H9 (cell line): ENCODE measurements around the gene PLXNC1. TPM values are rescaled to one million over a fixed set of nuclear protein-coding genes. Genes with fewer than 3 reads are reported as not detected.

Experiments used
- DNase-seq: peaks from one replicate; pipeline ENCODE4 v3.0.0-alpha.2; 2017
- H2AFZ ChIP-seq: one replicate; pipeline ENCODE4 v1.6.1; 2013; ENCODE audit warnings: mild to moderate bottlenecking, low read length, control low read depth, moderate library complexity
- H2AK5ac ChIP-seq: 2 replicates; pipeline ENCODE4 v1.6.1; 2013; ENCODE audit warnings: low read length, control low read depth, mixed read lengths; ENCODE audit not compliant: insufficient read length
- H2BK120ac ChIP-seq: one replicate; pipeline ENCODE4 v1.6.1; 2013; ENCODE audit warnings: low read depth, mild to moderate bottlenecking, low read length, control low read depth, inconsistent platforms; ENCODE audit not compliant: poor library complexity, severe bottlenecking
- H2BK12ac ChIP-seq: 2 replicates; pipeline ENCODE4 v1.6.1; 2013; ENCODE audit warnings: low read length, control low read depth, mixed read lengths, low read depth; ENCODE audit not compliant: insufficient read length
- H2BK15ac ChIP-seq: 2 replicates; pipeline ENCODE4 v1.6.1; 2013; ENCODE audit warnings: low read depth, low read length, control low read depth
- H2BK20ac ChIP-seq: one replicate; pipeline ENCODE4 v1.6.1; 2013; ENCODE audit warnings: low read depth, mild to moderate bottlenecking, low read length, control low read depth, inconsistent platforms; ENCODE audit not compliant: poor library complexity, severe bottlenecking
- H2BK5ac ChIP-seq: 2 replicates; pipeline ENCODE4 v1.6.1; 2013; ENCODE audit warnings: low read length, control low read depth, mixed read lengths; ENCODE audit not compliant: insufficient read length
- H3K14ac ChIP-seq: 2 replicates; pipeline ENCODE4 v1.6.1; 2013; ENCODE audit warnings: low read length, control low read depth; ENCODE audit not compliant: insufficient read depth
- H3K18ac ChIP-seq: 2 replicates; pipeline ENCODE4 v1.6.1; 2013; ENCODE audit warnings: low read depth, mild to moderate bottlenecking, mixed read lengths, low read length, control low read depth; ENCODE audit not compliant: insufficient read length
- H3K23ac ChIP-seq: 2 replicates; pipeline ENCODE4 v1.6.1; 2013; ENCODE audit warnings: low read length, control low read depth, mixed read lengths, low read depth; ENCODE audit not compliant: insufficient read length
- H3K23me2 ChIP-seq: 2 replicates; pipeline ENCODE4 v1.6.1; 2013; ENCODE audit warnings: low read depth, mild to moderate bottlenecking, mixed read lengths, low read length, control low read depth; ENCODE audit not compliant: insufficient read length, poor library complexity, severe bottlenecking
- H3K27ac ChIP-seq: 2 replicates; pipeline ENCODE4 v1.5.1; 2013; ENCODE audit warnings: low read length, control low read depth, mixed read lengths, low read depth; ENCODE audit not compliant: insufficient read length
- H3K27me3 ChIP-seq: 2 replicates; pipeline ENCODE4 v1.6.1; 2013; ENCODE audit warnings: low read length, control low read depth, inconsistent platforms; ENCODE audit not compliant: insufficient read depth
- H3K4ac ChIP-seq: 2 replicates; pipeline ENCODE4 v1.6.1; 2013; ENCODE audit warnings: low read depth, mild to moderate bottlenecking, control low read depth, inconsistent platforms, low read length, moderate library complexity
- H3K4me1 ChIP-seq: 2 replicates; pipeline ENCODE4 v1.6.1; 2013; ENCODE audit warnings: low read length, control low read depth, inconsistent platforms; ENCODE audit not compliant: insufficient read depth
- H3K4me2 ChIP-seq: 2 replicates; pipeline ENCODE4 v1.6.1; 2013; ENCODE audit warnings: low read length, control low read depth, mixed read lengths; ENCODE audit not compliant: insufficient read length, insufficient read depth
- H3K56ac ChIP-seq: 2 replicates; pipeline ENCODE4 v1.6.1; 2013; ENCODE audit warnings: low read depth, mild to moderate bottlenecking, mixed read lengths, low read length, control low read depth; ENCODE audit not compliant: insufficient read length
- H3K79me1 ChIP-seq: 2 replicates; pipeline ENCODE4 v1.6.1; 2013; ENCODE audit warnings: low read depth, mild to moderate bottlenecking, moderate library complexity, low read length, control low read depth, inconsistent platforms; ENCODE audit not compliant: insufficient read depth, poor library complexity, severe bottlenecking
- H3K79me2 ChIP-seq: 2 replicates; pipeline ENCODE4 v1.6.1; 2013; ENCODE audit warnings: low read length, control low read depth, inconsistent platforms; ENCODE audit not compliant: insufficient read depth
- H3K9ac ChIP-seq: 2 replicates; pipeline ENCODE4 v1.6.1; 2013; ENCODE audit warnings: low read length, control low read depth, mixed read lengths; ENCODE audit not compliant: insufficient read length; ENCODE audit errors: extremely low read depth
- H3K9me3 ChIP-seq: one replicate; pipeline ENCODE4 v1.6.1; 2013; ENCODE audit warnings: low read depth, low read length, inconsistent platforms; ENCODE audit not compliant: control insufficient read depth
- H3T11ph ChIP-seq: one replicate; pipeline ENCODE4 v1.6.1; 2013; ENCODE audit warnings: mild to moderate bottlenecking, low read length, control low read depth, inconsistent platforms
- H4K20me1 ChIP-seq: one replicate; pipeline ENCODE4 v1.6.1; 2013; ENCODE audit not compliant: control insufficient read depth, insufficient read length, insufficient read depth
- H4K5ac ChIP-seq: 2 replicates; pipeline ENCODE4 v1.6.1; 2013; ENCODE audit warnings: low read depth, mild to moderate bottlenecking, mixed read lengths, low read length, control low read depth; ENCODE audit not compliant: insufficient read length
- H4K8ac ChIP-seq: replicated peaks from 2 replicates; pipeline ENCODE4 v1.6.1; 2013; ENCODE audit warnings: low read length, control low read depth, mixed read lengths, low read depth; ENCODE audit not compliant: insufficient read length
- H4K91ac ChIP-seq: 2 replicates; pipeline ENCODE4 v1.6.1; 2013; ENCODE audit warnings: low read depth, mild to moderate bottlenecking, moderate library complexity, mixed read lengths, low read length, control low read depth; ENCODE audit not compliant: insufficient read length
- H3K27ac Mint-ChIP-seq, 3 experiments: 2 replicates in 2 of 3; 3 replicates in 1 of 3; pipeline ENCODE4 v1.8.0; 2020 to 2021; ENCODE audit warnings: mixed read lengths in 3 of 3, mild to moderate bottlenecking in 1 of 3, moderate library complexity in 1 of 3
- H3K27me3 Mint-ChIP-seq: 2 replicates; pipeline ENCODE4 v1.8.0; 2021; ENCODE audit warnings: low read depth, mild to moderate bottlenecking, moderate library complexity, mixed read lengths
- H3K36me3 Mint-ChIP-seq, 3 experiments: 2 replicates in 2 of 3; 3 replicates in 1 of 3; pipeline ENCODE4 v1.8.0; 2020 to 2021; ENCODE audit warnings: low read depth in 3 of 3, mixed read lengths in 3 of 3; ENCODE audit not compliant: insufficient read depth in 1 of 3
- H3K4me1 Mint-ChIP-seq, 2 experiments: 2 replicates each; pipeline ENCODE4 v1.8.0; 2020; ENCODE audit warnings: mixed read lengths in 2 of 2
- H3K4me3 Mint-ChIP-seq, 2 experiments: 2 replicates in 1 of 2; 3 replicates in 1 of 2; pipeline ENCODE4 v1.8.0; 2020 to 2021; ENCODE audit warnings: mild to moderate bottlenecking in 2 of 2, mixed read lengths in 2 of 2, moderate library complexity in 1 of 2
- H3K9me3 Mint-ChIP-seq, 2 experiments: 2 replicates in 1 of 2; 3 replicates in 1 of 2; pipeline ENCODE4 v1.8.0; 2020; ENCODE audit warnings: mild to moderate bottlenecking in 2 of 2, mixed read lengths in 2 of 2, moderate library complexity in 1 of 2
- WGBS: extraction: QIAGEN DNeasy Blood & Tissue Kit; methylation state at CpG from one replicate; pipeline ENCODE4 v1.1.7; 2013; ENCODE audit warnings: missing lambda C conversion rate, low lambda C conversion rate, mixed read lengths; ENCODE audit not compliant: insufficient read length; ENCODE audit errors: extremely low coverage; 5-methylcytosine and 5-hydroxymethylcytosine counted together
- total RNA-seq: library from RNA; stranded (reverse); gene quantifications from 2 replicates; pipeline ENCODE4 v1.2.1, GENCODE V29; 2021
- TF ChIP-seq, protein P1 (sequence below): fragments of 200-600 bp; sonication (generic); conservative IDR thresholded peaks from 3 replicates; pipeline ENCODE4 v1.8.0; 2021; ENCODE audit warnings: antibody characterized with exemption, mild to moderate bottlenecking

Gene PLXNC1
- total RNA-seq, 1 experiment from 2014 or later = 1.2 TPM

DNA sequence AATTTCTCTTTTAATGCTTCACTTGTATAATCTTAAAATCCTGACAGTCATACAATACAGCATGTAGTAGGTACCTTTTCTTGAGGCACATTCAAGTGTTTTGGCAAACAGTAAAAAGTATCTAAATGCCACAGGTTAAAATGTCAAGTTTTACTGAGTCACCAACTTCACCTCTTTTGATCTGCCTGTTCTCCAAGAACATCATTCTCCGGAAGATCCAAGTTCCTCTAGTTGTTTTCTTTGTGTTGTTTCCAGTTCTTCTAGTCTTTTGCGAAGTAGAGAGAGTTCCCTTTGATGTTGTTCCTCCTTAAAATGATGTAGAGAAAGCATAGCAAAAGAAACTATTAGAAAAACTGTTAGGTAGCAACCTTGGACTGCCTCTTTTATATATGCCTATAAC lies 160.2 kb downstream of the PLXNC1 start:
- H3K4me3 Mint-ChIP-seq = no peak overlapping the region
- no peak overlapping the region for H4K5ac ChIP-seq
- no peak overlapping the region for H2BK5ac ChIP-seq
- no peak overlapping the region for H2BK20ac ChIP-seq
- no peaks in the 10 kb centered on the region for H4K20me1 ChIP-seq
- no peak overlapping the region for H3K56ac ChIP-seq
- H2AK5ac ChIP-seq = no peak overlapping the region
- H3K27me3 Mint-ChIP-seq = no peaks in the 10 kb centered on the region
- H3K27ac Mint-ChIP-seq = no peak overlapping the region; a peak in 1 of 7 replicates
- no CpG with 5 or more reads among the region's 2 CpGs for WGBS
- H2BK15ac ChIP-seq = no peak overlapping the region
- TF ChIP-seq, protein P1, sequence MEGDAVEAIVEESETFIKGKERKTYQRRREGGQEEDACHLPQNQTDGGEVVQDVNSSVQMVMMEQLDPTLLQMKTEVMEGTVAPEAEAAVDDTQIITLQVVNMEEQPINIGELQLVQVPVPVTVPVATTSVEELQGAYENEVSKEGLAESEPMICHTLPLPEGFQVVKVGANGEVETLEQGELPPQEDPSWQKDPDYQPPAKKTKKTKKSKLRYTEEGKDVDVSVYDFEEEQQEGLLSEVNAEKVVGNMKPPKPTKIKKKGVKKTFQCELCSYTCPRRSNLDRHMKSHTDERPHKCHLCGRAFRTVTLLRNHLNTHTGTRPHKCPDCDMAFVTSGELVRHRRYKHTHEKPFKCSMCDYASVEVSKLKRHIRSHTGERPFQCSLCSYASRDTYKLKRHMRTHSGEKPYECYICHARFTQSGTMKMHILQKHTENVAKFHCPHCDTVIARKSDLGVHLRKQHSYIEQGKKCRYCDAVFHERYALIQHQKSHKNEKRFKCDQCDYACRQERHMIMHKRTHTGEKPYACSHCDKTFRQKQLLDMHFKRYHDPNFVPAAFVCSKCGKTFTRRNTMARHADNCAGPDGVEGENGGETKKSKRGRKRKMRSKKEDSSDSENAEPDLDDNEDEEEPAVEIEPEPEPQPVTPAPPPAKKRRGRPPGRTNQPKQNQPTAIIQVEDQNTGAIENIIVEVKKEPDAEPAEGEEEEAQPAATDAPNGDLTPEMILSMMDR = no peak
- no peak overlapping the region for H4K91ac ChIP-seq
- H3K79me1 ChIP-seq = no peaks in the 10 kb centered on the region
- DNase-seq = no peak
- no peaks in the 10 kb centered on the region for H3K27me3 ChIP-seq
- H3K9me3 Mint-ChIP-seq = no peaks in the 10 kb centered on the region
- H3K4me1 Mint-ChIP-seq = peaks cover 30 to 31% of the 10 kb centered on the region in 2 experiments
- no peak overlapping the region for H3K9ac ChIP-seq
- H3K18ac ChIP-seq = no peak overlapping the region
- H3K4me2 ChIP-seq = no peak overlapping the region
- no peak overlapping the region for H3K27ac ChIP-seq
- no peak overlapping the region for H2BK120ac ChIP-seq
- H3K23ac ChIP-seq = no peak overlapping the region
- peaks cover 13 to 41% (median 17%) of the 10 kb centered on the region in 3 experiments; a peak in 6 of 7 replicates for H3K36me3 Mint-ChIP-seq
- no peaks in the 10 kb centered on the region for H3K9me3 ChIP-seq
- no peaks in the 10 kb centered on the region for H3K23me2 ChIP-seq
- no peak overlapping the region for H3T11ph ChIP-seq
- no peak overlapping the region for H4K8ac ChIP-seq
- H3K4me1 ChIP-seq = peaks cover 11% of the 10 kb centered on the region; the same call in 1 of the 2 replicates
- H3K4ac ChIP-seq = no peak overlapping the region
- no peak overlapping the region for H3K14ac ChIP-seq
- no peak overlapping the region for H2BK12ac ChIP-seq
- no peaks in the 10 kb centered on the region for H3K79me2 ChIP-seq
- H2AFZ ChIP-seq = no peak overlapping the region
